Pancreas (tissue), 10 donors: Measurements from ENCODE around the gene PNPO. TPM values are rescaled to one million over a fixed set of nuclear protein-coding genes. Genes with fewer than 3 reads are reported as not detected.

Experiments used
- ATAC-seq, 4 donors: fragments of 200-7000 bp; cut with Tn5 transposase; one replicate each; pipeline versions ENCODE4 v1.8.0 to v1.9.1; 2020; ENCODE audit warnings: mild to moderate bottlenecking in 4 of 4, moderate library complexity in 4 of 4
- DNase-seq, 6 donors: peaks; one replicate each; pipeline ENCODE4 v3.0.0-alpha.2; 2020
- FAIRE-seq: peaks from 2 replicates; lab custom pipeline; 2012; peaks lifted over from hg19 to GRCh38; lab: Jason Lieb, UNC
- H3K27ac ChIP-seq, 4 donors: fragments of 200-600 bp; sonication (generic); 1 replicate in 3 of 4; 2 replicates in 1 of 4; pipeline versions ENCODE4 v1.5.0 to v1.8.0; 2020
- H3K27me3 ChIP-seq, 4 donors: fragments of 200-600 bp; one replicate each; pipeline ENCODE4 v1.8.0; 2021
- H3K36me3 ChIP-seq, 3 donors: fragments of 200-600 bp; sonication (generic) in 1 of 3; one replicate each; pipeline versions ENCODE4 v1.5.0 to v1.8.0; 2020 to 2021
- H3K4me1 ChIP-seq, 3 donors: fragments of 200-600 bp; one replicate each; pipeline ENCODE4 v1.8.0; 2021
- H3K4me3 ChIP-seq, 4 donors: fragments of 200-600 bp; sonication (generic) in 2 of 4; one replicate each; pipeline versions ENCODE4 v1.5.0 to v1.8.0; 2020 to 2021
- H3K9me3 ChIP-seq, 4 donors: fragments of 200-600 bp; one replicate each; pipeline ENCODE4 v1.8.0; 2021
- WGBS, 2 donors: extraction: QIAGEN DNeasy Blood & Tissue Kit; methylation state at CpG; one replicate each; pipeline ENCODE4 v1.1.7; 2013; 5-methylcytosine and 5-hydroxymethylcytosine counted together
- intact Hi-C, 3 donors: fragments of 100-400 bp; cut with DNase I; formaldehyde crosslinking; loops; one replicate each; pipeline versions ENCODE4 v1.11.1 to v1.14.2; 2022
- polyA plus RNA-seq, 2 donors: library from polyadenylated mRNA; stranded (reverse); fragments of 200-250 nt; gene quantifications; one replicate each; pipeline ENCODE4 v1.2.3, GENCODE V29; 2013
- total RNA-seq, 6 donors: library from RNA; stranded (reverse); fragmentation: NEBNext Ultra II Directional in 4 of 6; extraction: Animal tissue kit (Norgen Biotek cat#: 25700) in 4 of 6; gene quantifications; one replicate each; pipeline versions ENCODE4 v1.2.1 to v1.2.4, GENCODE V29; 2021 to 2023
- TF ChIP-seq, protein P1 (sequence below), 4 donors: fragments of 200-600 bp; sonication (generic) in 3 of 4; IDR thresholded peaks; one replicate each; pipeline versions ENCODE4 v1.5.0 to v1.8.0; 2021; ENCODE audit warnings: antibody characterized with exemption in 4 of 4
- donor health status: healthy with polysubstance abuse.
- donor health status: DM: no; HTN: no; CAD: no; lungs with moderate emphysema.
- donor health status: DM: no; HTN: no; CAD: no.
- donor health status: control.
- donor health status: control.
- donor health status: Bipolar disorder and iron deficiency.
- donor health status: DM: yes; HTN: yes; CAD: no.
- donor health status: DM: no; HTN: no; CAD: no.
- donor health status: DM: no; HTN: no; CAD: no.
- donor health status: DM: yes; HTN: yes; CAD: no.

PNPO gene
- total and polyA plus RNA-seq, 8 donors: 6.5 to 23.5 (median 16.2) TPM

DNA sequence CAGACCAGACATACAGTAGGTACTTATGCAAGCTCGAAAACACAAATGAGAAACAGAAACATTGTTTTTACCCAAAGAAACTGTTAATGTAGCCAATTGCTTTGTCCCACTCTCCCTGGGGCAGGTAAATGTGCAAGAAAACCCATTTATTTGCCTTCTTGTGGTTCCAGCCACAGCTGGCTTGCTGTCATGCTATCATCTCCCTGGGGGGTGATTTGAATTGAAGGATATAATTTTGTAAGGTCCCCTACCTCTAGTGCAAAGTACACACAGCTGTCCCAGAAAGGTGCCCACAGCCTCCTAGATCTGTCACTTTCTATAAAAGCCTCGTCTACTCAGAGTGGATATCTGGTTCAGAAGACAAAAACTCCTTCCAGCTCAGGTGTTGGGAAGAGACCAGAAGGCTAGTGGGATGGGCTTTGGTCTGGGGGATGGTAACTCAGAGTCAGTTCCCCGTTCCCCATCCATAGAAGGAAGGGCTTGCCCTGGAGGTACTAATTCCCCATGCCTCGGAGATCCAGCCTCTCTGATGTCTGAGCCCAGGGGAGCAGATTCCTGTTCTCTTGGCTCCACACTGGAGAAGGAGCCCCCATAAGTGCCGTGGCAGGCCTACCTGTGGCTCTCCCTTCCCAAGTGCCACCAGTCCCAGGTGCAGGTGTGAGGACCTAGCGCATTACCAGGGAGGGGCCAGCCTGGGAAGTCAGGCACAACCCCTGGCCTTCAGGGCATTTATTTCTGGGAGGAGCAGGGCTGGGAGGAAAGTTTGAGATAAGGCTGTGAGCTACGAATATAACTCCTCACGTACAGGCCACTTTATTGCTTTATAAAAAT lies 18.7 kb downstream of the PNPO start:
- Histone ChIP-seq H3K4me1 (peaks cover 20 to 28% (median 26%) of the 10 kb centered on the region in 3 donors), H3K27me3 (no peaks in the 10 kb centered on the region), H3K9me3 (no peaks in the 10 kb centered on the region), H3K36me3 (no peaks in the 10 kb centered on the region), H3K4me3 (no peak overlapping the region), H3K27ac (peak overlapping the region; percentile 39 to 73 (median 57))
- FAIRE-seq: no peak
- DNase-seq: peak; percentile 60 to 83 (median 68)
- ATAC-seq: peak; percentile 13 to 54 (median 38)
- whole genome bisulfite sequencing, 2 donors: 23 to 28% methylated on average over 8 of the region's 8 CpGs
- intact Hi-C loops: no loop called here
- TF ChIP-seq, protein P1, sequence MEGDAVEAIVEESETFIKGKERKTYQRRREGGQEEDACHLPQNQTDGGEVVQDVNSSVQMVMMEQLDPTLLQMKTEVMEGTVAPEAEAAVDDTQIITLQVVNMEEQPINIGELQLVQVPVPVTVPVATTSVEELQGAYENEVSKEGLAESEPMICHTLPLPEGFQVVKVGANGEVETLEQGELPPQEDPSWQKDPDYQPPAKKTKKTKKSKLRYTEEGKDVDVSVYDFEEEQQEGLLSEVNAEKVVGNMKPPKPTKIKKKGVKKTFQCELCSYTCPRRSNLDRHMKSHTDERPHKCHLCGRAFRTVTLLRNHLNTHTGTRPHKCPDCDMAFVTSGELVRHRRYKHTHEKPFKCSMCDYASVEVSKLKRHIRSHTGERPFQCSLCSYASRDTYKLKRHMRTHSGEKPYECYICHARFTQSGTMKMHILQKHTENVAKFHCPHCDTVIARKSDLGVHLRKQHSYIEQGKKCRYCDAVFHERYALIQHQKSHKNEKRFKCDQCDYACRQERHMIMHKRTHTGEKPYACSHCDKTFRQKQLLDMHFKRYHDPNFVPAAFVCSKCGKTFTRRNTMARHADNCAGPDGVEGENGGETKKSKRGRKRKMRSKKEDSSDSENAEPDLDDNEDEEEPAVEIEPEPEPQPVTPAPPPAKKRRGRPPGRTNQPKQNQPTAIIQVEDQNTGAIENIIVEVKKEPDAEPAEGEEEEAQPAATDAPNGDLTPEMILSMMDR (IDR thresholded peaks at IDR 0.05): no peak

DNA sequence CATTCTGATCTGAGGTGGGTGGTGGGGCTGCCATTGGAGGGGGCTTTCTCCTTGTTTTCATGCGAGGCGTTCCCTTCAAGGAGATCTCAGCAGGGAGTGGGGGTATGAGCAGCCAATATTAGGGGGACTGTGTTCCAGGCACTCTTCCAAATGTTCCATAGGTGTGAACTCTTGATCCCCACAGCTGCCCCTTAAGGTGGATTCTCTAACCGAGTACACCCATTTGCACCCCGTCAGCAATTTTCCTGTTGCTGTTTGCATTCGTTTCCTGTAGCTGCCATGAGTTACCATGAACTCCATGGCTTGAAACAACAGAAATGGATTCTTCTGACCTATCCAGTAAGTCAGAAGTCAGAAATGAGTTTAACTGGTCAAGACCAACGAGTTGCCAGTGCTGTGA lies 20.0 kb downstream of the PNPO start:
- Histone ChIP-seq H3K4me3 (no peak overlapping the region), H3K27me3 (no peaks in the 10 kb centered on the region), H3K36me3 (no peaks in the 10 kb centered on the region), H3K27ac (no peak overlapping the region), H3K9me3 (no peaks in the 10 kb centered on the region), H3K4me1 (peaks cover 28 to 33% (median 30%) of the 10 kb centered on the region in 3 donors)
- WGBS, 2 donors: 91 to 96% methylated on average over 6 of the region's 6 CpGs
- intact Hi-C loops: no loop called here
- FAIRE-seq (no peak), ATAC-seq (no peak), DNase-seq (no peak)
- TF ChIP-seq, protein P1 (IDR thresholded peaks at IDR 0.05): no peak

DNA sequence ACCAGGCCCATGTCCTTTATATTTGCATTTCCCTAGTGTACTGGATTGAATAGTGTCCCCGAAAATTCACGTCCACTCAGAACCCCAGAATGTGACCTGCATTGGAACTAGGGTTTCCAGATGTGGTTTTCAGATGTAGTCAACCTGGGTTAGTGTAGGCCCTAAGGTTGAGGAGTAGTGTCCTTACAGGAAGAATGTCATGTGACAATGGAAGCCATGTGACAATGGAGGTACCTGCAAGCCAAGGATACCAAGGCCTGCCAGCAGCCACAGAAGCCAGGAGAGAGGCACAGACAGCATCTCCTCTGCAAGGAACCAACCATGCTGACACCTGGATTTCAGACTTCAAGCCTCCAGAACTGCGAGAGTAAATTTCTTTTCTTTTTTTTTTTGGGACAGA lies 21.5 kb downstream of the PNPO start:
- FAIRE-seq: no peak
- Histone ChIP-seq H3K27ac (no peak overlapping the region), H3K9me3 (no peaks in the 10 kb centered on the region), H3K27me3 (no peaks in the 10 kb centered on the region), H3K36me3 (no peaks in the 10 kb centered on the region), H3K4me1 (peaks cover 39 to 47% (median 43%) of the 10 kb centered on the region in 3 donors), H3K4me3 (no peak overlapping the region)
- 81 to 99% methylated on average over 3 of the region's 3 CpGs for WGBS, 2 donors
- DNase-seq: peak in 1 of 6 donors; percentile 13
- intact Hi-C loops: no loop called here
- TF ChIP-seq, protein P1 (IDR thresholded peaks at IDR 0.05): no peak
- ATAC-seq: no peak

DNA sequence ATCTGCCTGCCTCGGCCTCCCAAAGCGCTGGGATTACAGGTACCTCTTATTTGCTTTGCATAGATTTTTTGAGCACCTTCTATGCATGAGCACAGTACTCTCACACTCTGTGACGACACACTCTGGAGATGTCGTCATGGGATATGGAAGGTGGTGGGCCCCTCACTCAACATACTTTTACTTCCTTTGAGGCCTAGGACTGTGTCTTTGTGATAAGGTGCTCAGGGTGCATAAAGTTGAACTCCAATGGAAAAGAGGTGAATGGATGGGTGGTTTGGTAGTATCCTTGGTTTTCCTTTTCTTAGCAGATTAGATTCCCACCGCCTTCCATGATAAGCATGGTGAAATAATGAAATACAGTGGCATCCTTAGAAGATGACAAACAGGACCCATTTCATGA lies 23.5 kb downstream of the PNPO start:
- TF ChIP-seq, protein P1 (IDR thresholded peaks at IDR 0.05): no peak
- WGBS, 2 donors: 97 to 98% methylated on average over 5 of the region's 5 CpGs
- Histone ChIP-seq H3K4me1 (peaks cover 34 to 38% (median 38%) of the 10 kb centered on the region in 3 donors), H3K4me3 (no peak overlapping the region), H3K36me3 (no peaks in the 10 kb centered on the region), H3K27me3 (no peaks in the 10 kb centered on the region), H3K9me3 (no peaks in the 10 kb centered on the region), H3K27ac (peak overlapping the region in 2 of 4 donors; percentile 72 to 82)
- DNase-seq: no peak
- intact Hi-C loops: no loop called here
- FAIRE-seq: no peak
- no peak for ATAC-seq

DNA sequence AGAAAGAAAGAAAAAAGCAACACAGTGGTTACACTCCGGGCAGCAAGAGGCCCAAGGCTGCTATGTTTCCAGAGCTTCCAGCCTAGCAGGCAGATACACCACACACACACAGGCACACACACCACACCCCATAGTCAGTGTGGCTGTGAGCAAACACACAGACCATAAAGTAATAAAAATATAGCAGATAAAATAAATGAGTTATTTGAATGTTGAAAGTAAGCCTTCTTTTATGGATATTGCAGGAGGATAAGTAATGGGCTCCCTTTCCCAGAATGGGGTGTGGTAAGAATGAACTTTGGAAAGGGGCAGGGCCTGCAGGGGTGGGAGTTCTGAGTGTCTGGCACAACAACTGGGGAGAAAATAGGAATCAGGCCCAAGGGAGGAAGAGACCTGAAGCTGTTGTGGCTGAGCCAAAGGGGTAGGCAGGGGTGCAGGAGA lies 24.7 kb downstream of the PNPO start:
- 14 to 20% methylated on average over 1 of the region's 1 CpG for WGBS, 2 donors
- ATAC-seq: peak in 3 of 4 donors; percentile 2 to 17 (median 14)
- intact Hi-C loops: no loop called here
- H3K4me1 ChIP-seq: peaks cover 27 to 35% (median 28%) of the 10 kb centered on the region in 3 donors
- no peaks in the 10 kb centered on the region for H3K36me3 ChIP-seq
- TF ChIP-seq, protein P1 (IDR thresholded peaks at IDR 0.05): no peak
- no peaks in the 10 kb centered on the region for H3K9me3 ChIP-seq
- peak in 1 of 6 donors; percentile 35 for DNase-seq
- H3K4me3 ChIP-seq: no peak overlapping the region
- no peak for FAIRE-seq
- H3K27ac ChIP-seq: peak overlapping the region; percentile 69 to 82 (median 74)
- H3K27me3 ChIP-seq: no peaks in the 10 kb centered on the region
